HCT116 (cell line): ENCODE results near the gene CCDC57. TPM values are rescaled to one million over a fixed set of nuclear protein-coding genes. Genes with fewer than 3 reads are reported as not detected.

Source experiments
- ATAC-seq: fragments of 200-7000 bp; cut with Tn5 transposase; 2 replicates; pipeline ENCODE4 v1.9.1; 2020; ENCODE audit warnings: mild to moderate bottlenecking, moderate library complexity
- BruUV-seq: library from RNA; stranded (reverse); fragments of 400-500 nt; replicated peaks from 2 replicates; lab custom pipeline; 2021; lab: Mats Ljungman, UMichigan
- CTCF ChIA-PET: fragments of 300-600 bp; sonication (Branson Sonifier 250); formaldehyde crosslinking; loops from one replicate; lab custom pipeline; 2021; ENCODE audit warnings: antibody characterized with exemption; lab: Charles Lee
- POLR2A ChIA-PET: fragments of 300-600, 350-600 bp; sonication (Branson Sonifier 250); formaldehyde crosslinking; loops from one replicate; lab custom pipeline; 2021; ENCODE audit warnings: antibody characterized with exemption; lab: Charles Lee
- RAD21 ChIA-PET, 2 experiments: fragments of 300-600 bp; sonication (Branson Sonifier 250); formaldehyde crosslinking; loops; one replicate each; lab custom pipeline; 2023; ENCODE audit warnings: low total read pairs in 2 of 2; ENCODE audit not compliant: uncharacterized antibody in 2 of 2, unreplicated experiment in 2 of 2, low non-redundant PET in 1 of 2; lab: Charles Lee
- DNase-seq: peaks from one replicate; pipeline ENCODE4 v3.0.0-alpha.2; 2010; ENCODE audit warnings: low read depth, low spot score
- H2AFZ ChIP-seq: fragments of 200-600 bp; shearing (Covaris generic), sonication (generic); 2 replicates; pipeline ENCODE4 v1.6.1; 2017; ENCODE audit warnings: low read depth, mixed run types, mixed read lengths, antibody characterized with exemption, low read length; ENCODE audit not compliant: poor library complexity, severe bottlenecking
- H3K27ac ChIP-seq: 2 replicates; pipeline ENCODE4 v1.5.1; 2012; ENCODE audit warnings: low read depth, low read length
- H3K27me3 ChIP-seq: fragments of 200-600 bp; sonication (generic); 2 replicates; pipeline ENCODE4 v1.6.1; 2016; ENCODE audit warnings: mixed run types, low read length, mixed read lengths; ENCODE audit not compliant: insufficient read depth
- H3K36me3 ChIP-seq, 2 experiments: fragments of 200-500 bp in 1 of 2; fragments of 200-600 bp in 1 of 2; sonication (Bioruptor generic) in 1 of 2; sonication (generic) in 1 of 2; 2 replicates each; pipeline versions ENCODE4 v1.5.1 to v1.6.1; 2014 to 2016; ENCODE audit warnings: low read length in 2 of 2, inconsistent platforms in 1 of 2, mixed read lengths in 1 of 2, mixed run types in 1 of 2; ENCODE audit not compliant: insufficient read depth in 2 of 2, control insufficient read depth in 1 of 2
- H3K4me1 ChIP-seq, 2 experiments: fragments of 200-600 bp in 1 of 2; sonication (generic) in 1 of 2; 2 replicates each; pipeline versions ENCODE4 v1.5.1 to v1.6.1; 2012 to 2017; ENCODE audit warnings: low read length in 2 of 2, inconsistent platforms in 1 of 2, mild to moderate bottlenecking in 1 of 2, mixed read lengths in 1 of 2, mixed run types in 1 of 2, moderate library complexity in 1 of 2; ENCODE audit not compliant: insufficient read depth in 2 of 2, control insufficient read depth in 1 of 2
- H3K4me2 ChIP-seq: fragments of 200-600 bp; sonication (generic); 2 replicates; pipeline ENCODE4 v1.6.1; 2017; ENCODE audit warnings: mixed run types, low read length, mixed read lengths
- H3K4me3 ChIP-seq, 2 experiments: fragments of 200-600 bp in 1 of 2; sonication (generic) in 1 of 2; replicated peaks in 1 of 2; 2 replicates each; pipeline ENCODE4 v1.5.1; 2011 to 2016; ENCODE audit warnings: low read length in 2 of 2, control low read depth in 1 of 2, low read depth in 1 of 2, mild to moderate bottlenecking in 1 of 2, mixed read lengths in 1 of 2, mixed run types in 1 of 2
- H3K79me2 ChIP-seq: fragments of 200-600 bp; sonication (generic); 2 replicates; pipeline ENCODE4 v1.6.1; 2017; ENCODE audit warnings: mild to moderate bottlenecking, mixed run types, low read length, moderate library complexity, mixed read lengths; ENCODE audit not compliant: insufficient read depth
- H3K9ac ChIP-seq: fragments of 200-600 bp; sonication (generic); 2 replicates; pipeline ENCODE4 v1.6.1; 2016; ENCODE audit warnings: low read length, mixed read lengths
- H3K9me2 ChIP-seq: fragments of 200-600 bp; sonication (generic), shearing (Covaris generic); 2 replicates; pipeline ENCODE4 v1.6.1; 2017; ENCODE audit warnings: mixed run types, mild to moderate bottlenecking, moderate library complexity; ENCODE audit not compliant: insufficient read depth
- H3K9me3 ChIP-seq, 2 experiments: fragments of 200-500 bp in 1 of 2; fragments of 200-600 bp in 1 of 2; sonication (Bioruptor generic) in 1 of 2; sonication (generic) in 1 of 2; 2 replicates each; pipeline ENCODE4 v1.6.1; 2014 to 2017; ENCODE audit warnings: low read length in 2 of 2, mixed read lengths in 2 of 2, inconsistent platforms in 1 of 2, low read depth in 1 of 2, mild to moderate bottlenecking in 1 of 2, mixed run types in 1 of 2, moderate library complexity in 1 of 2; ENCODE audit not compliant: control insufficient read depth in 1 of 2, insufficient read depth in 1 of 2
- H4K20me1 ChIP-seq: fragments of 200-600 bp; sonication (generic), shearing (Covaris generic); 2 replicates; pipeline ENCODE4 v1.6.1; 2017; ENCODE audit warnings: mixed run types, mild to moderate bottlenecking, moderate library complexity; ENCODE audit not compliant: insufficient read depth
- CBX3 ChIP-seq: IDR thresholded peaks from 2 replicates; pipeline ENCODE4 v1.6.1; 2012; ENCODE audit warnings: low read depth
- EGR1 ChIP-seq: IDR thresholded peaks from 2 replicates; pipeline ENCODE4 v1.6.1; 2012; ENCODE audit warnings: low read depth
- ELF1 ChIP-seq: IDR thresholded peaks from 2 replicates; pipeline ENCODE4 v1.6.1; 2012; ENCODE audit warnings: low read depth, borderline replicate concordance
- REST ChIP-seq: IDR thresholded peaks from 2 replicates; pipeline ENCODE4 v1.6.1; 2012; ENCODE audit warnings: low read depth
- SIN3A ChIP-seq: IDR thresholded peaks from 2 replicates; pipeline ENCODE4 v1.6.1; 2012; ENCODE audit warnings: low read depth
- SP1 ChIP-seq: IDR thresholded peaks from 2 replicates; pipeline ENCODE4 v1.6.1; 2012; ENCODE audit warnings: low read depth
- SRF ChIP-seq: IDR thresholded peaks from 2 replicates; pipeline ENCODE4 v1.6.1; 2012; ENCODE audit warnings: low read depth
- YY1 ChIP-seq: IDR thresholded peaks from 2 replicates; pipeline ENCODE4 v1.6.1; 2011; ENCODE audit warnings: low read length, low read depth, moderate library complexity, mild to moderate bottlenecking; ENCODE audit not compliant: insufficient replicate concordance; ENCODE audit errors: extremely low read depth
- ZBTB33 ChIP-seq: IDR thresholded peaks from 2 replicates; pipeline ENCODE4 v1.6.1; 2011; ENCODE audit warnings: mild to moderate bottlenecking, low read length, moderate library complexity; ENCODE audit not compliant: insufficient replicate concordance; ENCODE audit errors: extremely low read depth
- ZFX ChIP-seq: fragments of 450-650 bp; IDR thresholded peaks from 2 replicates; pipeline ENCODE4 v1.6.1; 2017
- ZNF274 ChIP-seq: fragments of 200-500 bp; sonication (Bioruptor generic); IDR thresholded peaks from 2 replicates; pipeline ENCODE4 v1.6.1; 2014; ENCODE audit warnings: mild to moderate bottlenecking, low read depth, low read length, inconsistent platforms
- intact Hi-C: fragments of 100-400 bp; cut with micrococcal nuclease; formaldehyde crosslinking; loops from 2 replicates; pipeline ENCODE4 v1.10.0; 2022
- total RNA-seq: library from RNA; stranded (reverse); gene quantifications from one replicate; pipeline ENCODE4 v1.2.1, GENCODE V29; 2021; ENCODE audit not compliant: unreplicated experiment

The CCDC57 gene
- total RNA-seq, 1 experiment from 2014 or later = 143 TPM

GRCh38 chr17:82153295-82153691, 59.3 kb downstream of the CCDC57 start (continued):
- TF ChIP-seq ZBTB33 (no peak), ZFX (no peak)

- no peak for TF ChIP-seq YY1
- TF ChIP-seq ZBTB33 = no peak
- no peak for TF ChIP-seq CBX3
- no peak for TF ChIP-seq ELF1
- no peak for TF ChIP-seq SP1
- TF ChIP-seq ZNF274 = no peak
- no peak for TF ChIP-seq REST
- TF ChIP-seq SIN3A = no peak
- no peak for TF ChIP-seq EGR1
- no peak for TF ChIP-seq SRF
- intact Hi-C loops = no loop called here
- ATAC-seq (no peak), DNase-seq (no peak)
- Histone ChIP-seq H3K9me2 (no peaks in the 10 kb centered on the region), H3K36me3 (peaks cover 4 to 17% of the 10 kb centered on the region in 2 experiments; a peak in 3 of 4 replicates), H3K4me3 (no peak overlapping the region), H3K79me2 (no peaks in the 10 kb centered on the region), H3K9ac (no peak overlapping the region), H3K9me3 (no peaks in the 10 kb centered on the region), H3K27ac (no peak overlapping the region; the same call in 1 of the 2 replicates), H3K27me3 (no peaks in the 10 kb centered on the region), H3K4me2 (no peak overlapping the region), H3K4me1 (no peaks in the 10 kb centered on the region; a peak in 1 of 4 replicates), H4K20me1 (no peaks in the 10 kb centered on the region), H2AFZ (no peak overlapping the region)
- BruUV-seq = no TSS peak
- POLR2A ChIA-PET = no interaction called here
- CTCF ChIA-PET = interaction anchor here (1.6 kb wide), 2 partner anchors 122 kb away, joined by 7 to 16 read pairs; partner anchors contain the start of gene RAC3
- RAD21 ChIA-PET = interaction anchor here in 1 of 2 experiments (1.0 kb wide), 1 partner anchor 48 kb away, joined by 3 read pairs; no protein-coding TSS in a partner anchor
Measured at GRCh38 chr17:82152556-82153294, 59.9 kb downstream of the CCDC57 start.
